GM21526 (cell line): ENCODE data around the gene TMEM82.

Experiments used
- ATAC-seq: cut with Tn5 transposase; IDR thresholded peaks from one replicate; pipeline ENCODE4 v1.9.1; 2021; ENCODE audit warnings: moderate library complexity; ENCODE audit not compliant: unreplicated experiment, low FRiP score

The TMEM82 gene

GRCh38 chr1:15775706-15776105 is 33.4 kb downstream of the TMEM82 start:
- no peak for ATAC-seq

- ATAC-seq, result no peak
Measured at GRCh38 chr1:15777909-15778707, 35.8 kb downstream of the TMEM82 start.

GRCh38 chr1:15785683-15786082 is 43.4 kb downstream of the TMEM82 start:
- no peak for ATAC-seq

GRCh38 chr1:15786581-15786980 is 44.3 kb downstream of the TMEM82 start:
- ATAC-seq, result no peak

GRCh38 chr1:15788624-15789301 is 46.5 kb downstream of the TMEM82 start:
- ATAC-seq, result no peak

- no peak for ATAC-seq
Measured at GRCh38 chr1:15796086-15796462, 53.8 kb downstream of the TMEM82 start.
